ENCODE measurements around the gene DKKL1.

DNA sequence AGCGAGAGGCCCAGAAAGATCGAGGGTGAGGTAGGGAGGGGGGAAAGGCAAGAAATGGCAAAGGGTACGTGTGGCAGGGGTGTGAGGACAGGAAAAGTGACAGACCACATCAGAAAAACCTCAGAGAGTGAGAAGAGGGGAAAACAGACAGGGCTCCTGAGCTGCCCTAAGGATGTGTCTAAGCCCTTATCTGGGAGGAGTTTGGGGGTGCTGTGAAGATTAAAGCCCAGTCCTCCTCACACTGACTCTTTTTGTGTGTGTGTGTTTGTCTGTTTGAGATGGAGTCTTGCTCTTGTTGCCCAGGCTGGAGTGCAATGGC lies 60.3 kb downstream of the DKKL1 start:
- TF ChIP-seq POLR2A (IDR thresholded peaks at IDR 0.05): no peak
- TF ChIP-seq, protein P1, sequence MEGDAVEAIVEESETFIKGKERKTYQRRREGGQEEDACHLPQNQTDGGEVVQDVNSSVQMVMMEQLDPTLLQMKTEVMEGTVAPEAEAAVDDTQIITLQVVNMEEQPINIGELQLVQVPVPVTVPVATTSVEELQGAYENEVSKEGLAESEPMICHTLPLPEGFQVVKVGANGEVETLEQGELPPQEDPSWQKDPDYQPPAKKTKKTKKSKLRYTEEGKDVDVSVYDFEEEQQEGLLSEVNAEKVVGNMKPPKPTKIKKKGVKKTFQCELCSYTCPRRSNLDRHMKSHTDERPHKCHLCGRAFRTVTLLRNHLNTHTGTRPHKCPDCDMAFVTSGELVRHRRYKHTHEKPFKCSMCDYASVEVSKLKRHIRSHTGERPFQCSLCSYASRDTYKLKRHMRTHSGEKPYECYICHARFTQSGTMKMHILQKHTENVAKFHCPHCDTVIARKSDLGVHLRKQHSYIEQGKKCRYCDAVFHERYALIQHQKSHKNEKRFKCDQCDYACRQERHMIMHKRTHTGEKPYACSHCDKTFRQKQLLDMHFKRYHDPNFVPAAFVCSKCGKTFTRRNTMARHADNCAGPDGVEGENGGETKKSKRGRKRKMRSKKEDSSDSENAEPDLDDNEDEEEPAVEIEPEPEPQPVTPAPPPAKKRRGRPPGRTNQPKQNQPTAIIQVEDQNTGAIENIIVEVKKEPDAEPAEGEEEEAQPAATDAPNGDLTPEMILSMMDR (IDR thresholded peaks at IDR 0.05): no peak
